ENCODE data around the gene MYO1E. TPM values are rescaled to one million over a fixed set of nuclear protein-coding genes. Genes with fewer than 3 reads are reported as not detected.
"Not testable (repeated sequence)": the region's sequence is repeated elsewhere in the genome, so short reads cannot be mapped to it uniquely, and the experiment has no call there.

Gene MYO1E
- polyA plus RNA-seq, 5 donors = 29.3 to 48.4 (median 40.2) TPM

DNA sequence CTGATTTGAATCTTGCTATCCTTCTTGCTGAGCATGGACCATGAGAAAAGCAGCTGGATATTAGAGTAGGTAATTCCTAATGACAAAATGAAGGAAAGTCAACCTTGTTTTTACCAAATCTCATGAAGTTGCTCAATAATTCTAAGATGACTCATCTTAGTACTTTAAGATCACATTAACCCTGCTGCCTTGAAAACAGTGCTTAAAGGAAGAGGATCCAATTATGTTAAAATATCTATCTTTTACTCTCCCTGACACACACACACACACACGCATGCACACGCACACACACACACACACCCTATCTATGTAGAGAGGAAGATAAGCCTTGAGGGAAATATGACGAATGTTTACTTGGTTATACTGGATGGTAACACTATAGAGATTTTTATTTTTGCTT lies 16.0 kb upstream of the MYO1E start:
- DNase-seq = no peak

DNA sequence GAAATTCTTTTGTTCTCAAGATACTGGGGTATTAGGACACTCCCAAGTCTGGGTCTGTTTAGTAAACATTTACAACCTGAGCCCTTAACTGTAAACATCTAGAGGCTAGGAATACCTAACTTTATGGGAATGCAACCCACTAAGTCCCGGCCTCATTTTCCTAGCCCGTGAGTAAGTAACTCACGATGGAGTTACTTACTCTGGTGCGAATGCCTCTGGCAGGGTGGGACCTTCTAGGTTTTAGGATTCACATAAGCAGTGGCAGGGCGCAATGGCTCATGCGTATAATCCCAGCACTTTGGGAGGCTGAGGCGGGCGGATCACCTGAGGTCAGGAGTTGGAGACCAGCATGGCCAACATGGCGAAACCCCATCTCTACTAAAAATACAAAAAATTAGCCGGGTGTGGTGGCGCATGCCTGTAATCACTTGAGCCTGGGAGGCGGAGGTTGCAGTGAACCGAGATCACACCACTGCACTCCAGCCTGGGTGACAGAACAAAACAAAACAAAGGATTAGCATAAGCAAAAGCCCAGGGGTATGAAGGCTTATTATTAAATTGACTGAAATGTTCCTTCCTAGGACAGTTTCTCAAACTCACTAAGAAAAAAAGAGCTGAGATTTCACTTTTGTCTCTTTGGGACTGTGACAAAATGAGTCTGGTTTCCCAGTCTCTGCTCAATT lies 14.7 kb upstream of the MYO1E start:
- not testable (repeated sequence) for DNase-seq

DNA sequence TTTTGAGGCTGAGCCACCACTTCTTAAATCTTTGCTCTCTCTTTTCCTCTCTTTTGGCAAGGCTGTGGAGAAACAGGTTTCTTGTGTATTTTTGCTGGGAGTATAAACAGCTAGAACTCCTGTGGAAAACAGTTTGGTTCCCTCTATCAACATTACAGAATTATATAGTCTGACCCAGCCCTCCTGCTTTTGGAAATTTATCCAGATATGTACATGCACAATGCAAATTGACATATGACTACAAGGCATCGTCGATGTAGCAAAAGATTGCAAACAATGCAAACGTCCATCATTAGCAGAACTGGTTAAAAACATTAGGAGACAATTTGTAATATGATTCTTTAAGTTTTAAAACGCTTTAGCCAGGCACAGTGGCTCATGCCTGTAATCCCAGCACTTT lies 12.5 kb upstream of the MYO1E start:
- no peak for DNase-seq

DNA sequence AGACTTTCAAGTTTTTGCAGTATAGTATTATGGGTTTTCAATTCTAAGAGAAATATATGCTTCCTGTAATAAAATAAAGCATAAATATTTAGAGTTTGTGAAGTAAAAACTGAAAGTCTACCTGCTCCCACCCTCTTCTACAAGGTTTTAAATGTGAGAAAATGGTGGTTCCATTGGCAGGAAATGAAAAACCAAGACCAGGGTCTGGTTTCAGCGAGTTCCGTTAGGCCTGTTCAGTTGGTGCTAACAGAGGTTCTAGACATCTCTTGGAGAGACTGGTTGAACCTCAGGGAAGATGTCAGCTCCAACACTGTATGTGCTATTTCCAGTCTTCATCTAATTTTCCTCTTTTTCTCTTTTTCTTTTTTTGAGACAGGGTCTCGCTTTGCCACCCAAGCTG lies 11.8 kb upstream of the MYO1E start:
- DNase-seq = no peak

DNA sequence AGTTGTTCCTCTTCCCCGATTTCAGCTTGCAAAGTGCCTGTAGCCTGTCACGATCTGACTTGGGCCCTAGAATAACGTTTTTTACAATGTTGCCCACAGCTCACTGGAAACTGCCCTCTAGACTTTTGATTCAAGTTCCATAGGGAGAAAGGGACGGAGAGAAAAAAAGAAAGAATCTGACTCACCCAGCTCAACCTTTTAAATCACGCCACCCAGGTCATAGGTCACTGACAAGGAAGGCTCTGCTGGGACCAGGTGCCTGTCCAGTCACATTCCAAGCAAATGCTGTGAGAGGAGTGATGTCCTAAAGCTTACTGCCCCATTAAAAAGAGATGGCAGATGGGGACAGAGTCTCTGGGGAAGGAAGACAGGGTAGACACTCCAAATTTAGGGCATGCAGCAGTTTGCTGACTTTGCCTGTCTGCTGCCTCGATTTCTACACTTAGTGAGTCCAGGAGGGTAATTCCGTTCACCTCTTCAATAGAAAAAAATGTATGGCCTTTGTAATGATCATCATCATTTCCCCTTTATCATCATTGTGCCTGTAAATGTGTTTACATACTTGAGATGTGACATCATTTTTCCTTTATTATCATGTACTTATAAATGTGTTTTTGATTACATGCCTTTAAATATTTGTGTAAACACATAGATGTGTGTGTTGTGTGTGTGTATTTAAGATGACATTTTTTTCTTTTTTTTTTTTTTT lies 8.4 kb upstream of the MYO1E start:
- DNase-seq = no peak

DNA sequence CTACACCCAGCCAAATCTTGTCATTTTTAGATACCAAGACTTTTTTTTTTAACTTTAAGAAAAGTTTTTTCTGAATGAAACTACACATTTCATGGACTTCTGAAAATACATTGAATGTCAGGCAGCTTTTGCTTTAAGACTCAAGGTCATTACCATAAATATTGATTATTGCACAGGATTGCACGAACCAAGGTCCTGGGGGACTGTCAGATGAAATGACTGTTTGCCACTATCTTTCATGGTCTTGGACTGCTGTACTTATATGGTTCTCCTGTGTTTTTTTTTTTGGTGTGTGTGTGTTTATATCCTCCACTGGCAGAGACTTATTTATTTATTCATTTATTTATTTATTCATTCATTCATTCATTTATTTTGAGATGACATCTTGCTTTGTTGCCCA lies 6.9 kb upstream of the MYO1E start:
- no peak for DNase-seq

DNA sequence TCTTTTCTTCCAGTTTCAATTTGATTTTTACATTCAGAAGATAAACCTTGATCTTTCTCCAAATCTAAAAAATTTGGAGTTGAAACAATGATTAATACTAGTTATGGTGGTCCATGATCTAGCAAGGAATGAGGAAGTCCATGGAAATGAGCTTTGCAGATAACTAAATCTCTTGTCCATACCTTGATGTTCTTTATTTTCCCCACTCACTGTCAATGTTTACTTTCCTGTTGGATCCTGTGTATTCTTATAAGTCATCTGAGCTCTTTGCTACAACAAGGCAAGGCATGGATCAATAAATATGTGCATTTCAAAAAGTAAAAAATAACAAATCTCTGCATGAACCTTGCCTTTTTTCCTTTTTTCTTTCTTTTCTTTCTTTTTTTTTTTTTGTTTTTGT lies 6.2 kb upstream of the MYO1E start:
- DNase-seq = no peak

DNA sequence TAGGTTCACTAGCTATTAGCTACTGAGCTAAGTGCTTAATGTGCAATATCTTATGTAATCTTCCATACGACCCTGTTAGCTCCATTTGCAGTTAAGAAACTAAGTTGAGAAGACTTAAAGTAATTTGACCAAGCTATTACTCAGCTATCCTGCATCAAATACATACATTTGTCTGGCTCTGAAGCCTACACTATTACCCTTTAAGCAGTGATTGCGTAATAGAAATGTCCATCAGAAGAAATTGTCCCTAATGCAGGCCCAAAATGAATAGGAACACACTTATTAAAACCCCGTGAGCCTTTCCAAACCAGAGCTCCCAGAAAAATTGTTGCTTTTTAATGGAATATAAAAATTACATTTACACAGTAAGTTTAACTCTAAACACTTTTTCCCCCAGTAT lies 5.3 kb upstream of the MYO1E start:
- DNase-seq = no peak

DNA sequence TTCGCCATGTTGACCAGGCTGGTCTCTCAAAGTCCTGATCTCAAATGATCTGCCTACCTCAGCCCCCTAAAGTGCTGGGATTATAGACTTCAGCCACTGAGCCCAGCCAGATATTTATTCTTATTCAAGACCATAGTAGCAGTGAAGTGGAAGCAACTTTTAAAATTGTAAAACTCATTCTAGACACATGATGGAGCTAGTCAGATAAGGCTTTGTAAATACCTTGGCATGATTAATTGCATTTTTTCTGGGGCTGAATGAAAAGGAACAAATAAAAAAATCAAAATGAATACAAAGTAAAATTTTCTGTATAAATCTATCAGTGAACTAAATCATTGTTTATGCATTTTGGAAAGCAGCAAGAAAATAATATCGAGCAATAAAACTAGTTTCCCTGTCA lies 4.1 kb upstream of the MYO1E start:
- DNase-seq = no peak

DNA sequence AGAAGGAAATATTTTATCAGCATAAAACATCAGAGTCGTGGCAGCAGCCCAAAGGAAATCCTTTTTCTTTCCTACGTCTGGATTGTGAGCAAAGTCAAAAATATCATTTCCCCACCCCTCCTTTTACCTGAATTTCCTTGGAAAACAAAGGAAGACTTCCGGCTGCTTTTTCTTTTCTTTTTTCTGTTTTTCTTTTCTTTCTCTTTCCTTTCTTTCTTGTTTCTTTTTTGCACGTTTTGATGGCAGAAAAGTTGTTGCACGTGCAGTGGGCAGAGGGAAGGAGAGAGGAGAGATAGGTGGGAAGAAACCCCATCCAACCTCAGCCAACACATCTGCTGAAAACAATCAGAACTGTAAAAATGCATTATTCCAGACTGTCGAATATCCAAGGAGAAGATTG lies 544 bp upstream of the MYO1E start:
- DNase-seq = no peak

DNA sequence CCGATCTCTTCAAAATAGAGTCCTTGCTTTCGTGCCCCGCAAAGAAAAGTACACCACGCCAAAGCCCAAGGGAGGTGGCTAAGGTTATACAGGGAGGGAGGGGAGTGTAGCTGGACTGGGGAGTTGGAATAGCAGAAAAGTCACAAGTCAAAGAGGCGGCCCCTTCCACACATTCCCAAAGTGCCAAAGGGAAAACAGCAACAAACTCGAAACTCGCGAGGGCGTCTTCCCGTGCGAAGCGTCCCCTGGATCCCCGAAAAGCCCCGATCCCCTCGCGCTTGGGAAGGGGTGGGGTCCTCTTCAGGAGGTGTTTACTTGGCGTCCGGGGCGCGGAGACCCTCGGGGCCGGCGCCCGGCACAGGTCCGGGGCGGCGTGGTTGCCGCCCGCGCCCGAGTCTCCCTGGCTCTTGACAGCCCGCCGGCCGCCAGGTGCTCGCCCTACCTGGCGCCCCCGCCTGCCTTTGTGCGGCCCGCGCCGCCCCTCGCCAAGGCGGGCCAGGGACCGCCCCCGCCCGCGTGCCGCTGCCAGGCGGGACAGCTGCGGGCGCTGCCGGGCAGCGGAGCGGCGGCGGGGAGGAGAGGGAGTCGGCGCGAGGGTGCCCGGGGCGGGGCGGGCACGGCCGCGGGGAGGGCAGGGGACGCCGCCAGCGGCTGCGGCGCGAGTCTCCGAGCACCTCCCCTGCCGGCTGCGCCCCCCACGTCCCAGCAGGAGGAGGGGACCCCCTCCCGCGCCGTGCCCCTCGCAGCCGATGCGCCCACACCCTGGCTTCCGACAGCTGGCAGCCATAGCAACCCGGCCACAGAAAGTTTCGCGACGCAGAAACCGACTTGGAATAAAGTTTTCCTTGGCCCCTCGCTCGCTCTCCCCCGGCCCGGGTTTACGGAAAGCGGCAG lies 966 bp downstream of the MYO1E start:
- peak; percentile 7 to 15 for DNase-seq

DNA sequence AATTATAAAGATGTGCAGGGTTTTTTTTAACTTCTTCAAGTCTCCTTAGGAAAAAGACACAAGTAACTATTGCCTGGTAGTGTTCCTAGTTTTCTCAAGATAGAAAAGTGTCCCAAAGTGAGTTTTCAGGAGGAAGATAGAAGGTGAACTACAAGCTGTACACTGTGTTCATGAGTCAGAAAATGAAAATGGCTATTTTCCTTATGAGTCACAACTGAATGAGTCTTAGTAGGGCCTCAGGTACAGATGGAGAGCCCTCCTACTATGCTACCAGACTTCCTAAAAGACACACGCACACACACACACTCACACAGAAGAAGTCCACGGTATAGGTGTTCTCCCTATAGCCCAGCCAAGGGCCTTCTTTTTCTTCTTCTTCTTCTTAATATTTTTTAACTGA lies 3.1 kb downstream of the MYO1E start:
- no peak for DNase-seq

DNA sequence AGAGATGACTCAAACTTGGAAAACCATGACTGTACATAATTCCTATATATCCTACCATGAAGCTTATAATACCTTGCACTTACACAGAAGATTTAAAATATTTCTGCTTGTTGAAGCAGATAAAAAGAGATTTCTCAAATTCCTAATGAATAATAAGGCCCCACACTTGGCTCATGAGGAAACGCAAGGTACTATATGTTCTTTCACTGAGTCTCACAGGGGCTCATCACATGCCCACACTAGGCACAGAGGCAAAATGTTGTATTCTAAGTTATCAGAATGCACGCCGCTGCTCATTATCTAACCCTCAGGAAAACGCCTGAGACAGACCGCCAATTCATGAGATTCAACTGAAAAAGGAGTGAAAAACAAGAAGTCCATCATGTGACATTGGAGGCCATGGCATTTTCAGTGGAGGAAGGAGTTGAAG lies 5.6 kb downstream of the MYO1E start:
- DNase-seq = no peak

DNA sequence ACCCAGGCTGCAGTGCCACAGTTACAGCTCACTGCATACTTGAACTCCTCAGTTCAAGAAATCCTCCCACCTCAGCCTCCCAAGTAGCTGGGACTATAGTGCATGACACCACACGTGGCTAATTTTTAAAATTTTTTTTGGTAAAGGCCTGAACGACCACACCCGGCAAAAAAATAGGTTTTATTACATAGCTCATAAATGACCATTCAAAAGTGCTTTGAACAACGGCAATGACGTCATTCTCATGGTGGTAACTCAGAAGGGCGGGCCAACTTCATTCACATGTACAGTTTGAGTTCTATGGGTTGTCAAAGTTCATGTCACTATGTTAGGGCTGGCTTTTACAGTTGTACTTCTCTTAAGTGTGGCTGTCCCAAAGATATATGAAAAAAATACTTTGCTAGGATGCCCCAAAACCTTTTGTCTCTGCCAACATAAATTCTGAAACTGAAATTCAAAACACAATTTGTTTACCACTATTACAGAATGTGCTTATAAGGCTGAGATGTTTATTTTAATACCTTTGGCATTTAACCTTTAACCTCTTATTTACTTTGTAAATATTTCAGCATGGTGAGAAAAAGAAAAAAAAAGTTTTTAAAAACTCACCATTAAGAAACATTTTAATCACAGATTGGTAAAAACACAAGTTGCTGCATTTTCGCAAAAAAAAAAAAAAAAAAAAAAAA lies 6.2 kb downstream of the MYO1E start:
- DNase-seq = no peak

DNA sequence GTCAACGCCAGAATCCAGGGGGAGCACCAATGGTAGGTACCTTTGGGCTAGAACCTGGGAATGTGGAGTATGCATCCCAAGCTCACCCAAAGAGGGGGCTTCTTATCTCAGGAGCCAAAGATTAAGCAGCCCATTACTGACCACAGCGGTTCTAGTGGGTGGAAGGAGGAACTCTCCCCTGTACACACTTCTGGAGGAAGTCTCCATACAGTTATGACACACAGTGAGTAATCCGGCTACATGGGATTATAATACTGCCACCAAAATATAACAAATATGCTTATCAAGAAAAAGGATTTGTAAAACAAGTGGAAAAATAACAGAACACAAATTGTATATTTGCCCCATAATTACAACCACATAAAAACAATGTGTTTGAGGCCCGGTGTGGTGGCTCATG lies 8.4 kb downstream of the MYO1E start:
- DNase-seq = no peak

DNA sequence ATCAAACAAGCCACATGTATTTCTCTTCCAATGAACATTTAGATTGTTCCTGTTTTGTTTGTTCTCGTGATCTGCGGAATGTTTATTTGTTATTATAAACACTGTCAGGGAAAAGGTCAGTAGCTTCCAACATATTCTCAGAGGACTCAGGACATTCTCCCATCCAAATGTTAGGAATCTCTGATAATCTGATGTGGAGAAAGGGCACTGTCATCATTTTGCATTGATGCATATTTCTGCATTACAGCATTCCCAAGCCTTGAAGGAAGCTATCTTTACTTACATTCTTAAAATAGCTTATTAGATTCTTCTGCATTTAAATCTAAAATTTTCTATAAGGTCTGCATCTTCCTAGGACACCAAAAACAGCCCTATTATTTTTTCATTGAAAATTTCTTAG lies 10.3 kb downstream of the MYO1E start:
- DNase-seq = no peak

DNA sequence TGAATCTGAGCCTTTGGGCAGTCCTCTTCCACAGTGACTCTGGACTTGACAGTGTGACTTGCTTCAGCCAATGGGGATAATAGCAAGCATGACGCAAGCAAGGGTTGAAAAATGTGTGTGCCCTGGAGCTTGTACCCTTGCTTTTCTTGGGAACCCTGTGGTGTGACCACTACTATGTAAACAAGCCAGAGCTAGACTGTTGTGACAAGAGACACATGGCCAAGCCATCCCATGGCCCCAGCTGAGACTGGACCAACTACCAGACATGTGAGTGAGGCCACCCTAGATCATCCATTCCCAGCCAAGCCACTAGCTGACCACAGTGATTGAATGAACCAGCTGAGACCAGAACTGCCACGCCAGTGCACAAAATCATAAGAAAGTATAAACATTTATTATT lies 11.8 kb downstream of the MYO1E start:
- no peak for DNase-seq

DNA sequence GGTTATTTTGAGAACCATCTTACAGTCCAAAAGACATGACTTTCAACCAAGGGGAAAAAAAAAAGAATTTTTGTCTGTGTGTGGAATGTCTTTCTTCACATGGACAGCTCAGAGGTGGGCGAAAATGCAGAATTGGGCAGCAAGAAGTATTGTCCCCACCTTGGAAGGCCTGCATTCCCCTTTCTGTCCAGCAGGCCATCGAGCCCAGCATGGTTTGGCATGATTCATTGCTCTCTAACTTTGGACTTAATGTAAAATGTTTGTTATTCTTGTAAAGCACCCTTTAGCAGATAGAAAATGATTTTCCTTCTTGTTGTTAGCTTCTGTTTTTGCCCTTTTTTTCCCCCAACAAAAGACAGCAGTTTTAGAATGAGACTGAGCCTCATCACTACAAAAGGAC lies 12.4 kb downstream of the MYO1E start:
- no peak for DNase-seq

DNA sequence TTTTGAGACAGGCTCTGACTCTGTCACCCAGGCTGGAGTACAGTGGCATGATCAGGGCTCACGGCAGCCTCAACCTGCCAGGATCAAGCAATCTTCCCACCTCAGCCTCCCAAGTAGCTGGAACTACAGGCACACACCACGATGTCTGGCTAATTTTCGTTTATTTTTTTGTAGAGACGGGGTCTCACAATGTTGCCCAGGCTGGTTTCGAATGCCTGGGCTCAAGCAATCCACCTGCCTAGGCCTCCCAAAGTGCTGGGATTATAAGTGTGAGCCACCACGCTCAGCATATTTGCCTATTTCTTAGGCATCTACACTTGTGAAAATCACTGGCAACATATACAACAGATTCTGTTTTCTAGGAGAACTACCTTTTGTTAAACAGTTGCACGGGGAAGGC lies 16.9 kb downstream of the MYO1E start:
- no peak for DNase-seq

DNA sequence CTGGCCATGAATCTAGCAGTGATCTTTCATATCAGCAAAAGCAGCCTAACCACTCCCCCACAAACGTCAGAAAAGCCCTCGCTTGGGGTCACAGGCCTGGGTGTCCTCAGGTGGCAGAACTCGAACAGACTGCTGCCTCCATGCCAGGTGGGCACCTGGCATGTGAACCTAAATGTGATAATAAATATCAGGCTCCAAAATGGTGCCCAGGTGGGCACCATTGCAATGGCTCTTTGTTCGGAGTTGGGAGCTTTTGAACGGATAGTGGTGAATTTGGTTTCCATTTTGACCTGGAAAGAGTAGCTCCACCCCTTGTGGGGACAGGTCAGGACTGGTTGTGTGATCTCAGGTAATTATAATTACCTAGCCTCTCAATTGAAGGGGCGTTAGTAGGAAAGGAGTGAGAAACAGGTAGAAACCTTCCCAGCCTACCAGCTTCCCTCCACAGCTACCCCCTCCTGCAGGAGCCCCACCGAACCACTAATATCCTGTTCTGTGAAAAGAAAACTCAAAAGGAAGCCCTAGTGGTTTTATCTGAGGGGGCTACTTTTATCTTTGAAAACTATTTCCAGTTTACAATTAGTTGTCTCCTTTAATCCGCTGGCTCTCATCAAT lies 18.1 kb downstream of the MYO1E start:
- DNase-seq = no peak

DNA sequence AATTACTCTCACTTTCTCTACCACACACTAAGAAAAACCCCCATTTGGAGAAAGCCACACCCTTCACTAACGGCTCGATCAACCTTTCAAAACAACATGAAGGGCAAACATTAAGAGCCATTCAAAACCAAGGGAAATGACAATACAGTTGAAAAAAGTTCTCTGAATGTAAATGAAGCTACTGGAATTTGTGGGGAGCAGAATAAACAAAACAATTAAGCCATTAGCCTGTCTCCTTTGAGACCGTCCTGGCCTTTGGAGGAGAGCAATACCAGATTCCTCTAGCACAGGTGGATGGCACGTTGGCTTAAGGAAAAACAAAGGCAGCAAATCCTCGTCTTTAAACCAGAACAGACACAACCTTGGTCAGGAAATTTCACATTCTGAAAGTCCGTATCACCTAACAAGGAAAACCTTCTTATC lies 18.7 kb downstream of the MYO1E start:
- DNase-seq = no peak

DNA sequence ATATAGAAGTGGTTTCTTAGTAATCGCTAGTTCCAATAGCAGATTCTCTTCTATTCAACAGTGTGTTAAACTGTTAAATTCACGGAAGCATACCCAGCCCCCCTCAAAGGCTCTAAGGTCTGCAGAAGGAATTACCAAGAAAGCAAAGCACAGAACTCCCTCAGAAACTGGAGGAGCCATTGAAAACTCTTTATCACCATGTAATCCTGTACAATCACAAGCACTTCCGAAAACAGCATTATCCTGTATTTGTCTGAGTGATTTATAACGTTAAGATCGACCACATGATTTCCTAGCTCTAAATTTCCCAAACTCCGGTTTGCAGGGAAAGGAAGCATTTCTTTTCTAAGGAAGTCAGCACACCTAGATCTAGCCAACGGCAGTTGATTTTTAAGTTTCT lies 20.0 kb downstream of the MYO1E start:
- DNase-seq = no peak

All from right lung (tissue), 5 donors.